ENCODE data around the gene KLF11.

KLF11 gene

DNA sequence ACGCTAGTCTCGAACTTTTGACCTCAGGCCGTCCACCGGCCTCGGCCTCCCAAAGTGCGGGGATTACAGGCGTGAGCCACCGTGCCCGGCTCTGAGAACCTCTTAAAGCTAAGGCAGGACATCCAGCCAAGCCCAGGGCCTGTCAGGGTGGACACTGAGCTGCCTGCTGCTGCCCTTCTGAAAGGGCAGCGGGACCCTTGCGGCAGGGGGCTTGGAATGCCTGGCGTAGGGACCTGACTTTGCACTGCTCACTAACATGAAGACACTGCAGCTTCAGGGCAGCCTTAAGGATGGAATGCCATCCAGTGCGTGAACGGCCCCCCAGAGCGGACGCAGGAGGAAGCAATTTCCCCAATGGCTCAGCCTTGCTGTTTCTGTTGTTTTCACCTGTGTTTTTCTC lies 27.8 kb downstream of the KLF11 start:
- TF ChIP-seq POLR2AphosphoS5 (IDR thresholded peaks at IDR 0.05; ENCODE audit: borderline replicate concordance, low read depth, low read length) (no peak), FOXP2 (optimal IDR thresholded peaks at IDR 0.05; ENCODE audit: control extremely low read depth, extremely low read length, insufficient read depth) (no peak), EZH2 (IDR thresholded peaks at IDR 0.05) (no peak)
- H3K36me3 ChIP-seq (ENCODE audit: insufficient read depth, low read length), result no peaks in the 10 kb centered on the region
- H3K9ac ChIP-seq (ENCODE audit: insufficient read length), result no peak overlapping the region

DNA sequence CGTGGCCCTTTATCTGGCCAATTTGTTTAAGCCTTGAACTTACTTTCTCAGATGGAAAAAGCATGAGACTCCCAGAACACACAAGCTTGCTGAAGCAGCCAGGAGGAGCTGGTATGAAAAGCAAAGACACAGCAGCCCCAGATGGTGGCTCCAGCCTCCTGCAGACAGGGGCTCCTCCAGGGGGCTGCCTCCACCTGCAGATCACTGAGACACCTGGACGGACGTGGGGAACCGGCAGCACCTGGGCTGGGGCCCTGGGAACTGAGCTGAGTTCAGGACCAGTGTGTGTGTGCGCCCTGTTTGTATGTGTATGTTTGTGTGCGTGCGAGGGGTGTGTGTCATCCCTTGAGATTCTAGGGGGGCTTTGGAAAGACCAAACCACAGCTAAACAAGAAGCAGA lies 28.2 kb downstream of the KLF11 start:
- no peaks in the 10 kb centered on the region for H3K36me3 ChIP-seq (ENCODE audit: insufficient read depth, low read length)
- no peaks in the 10 kb centered on the region for H3K9me3 ChIP-seq (ENCODE audit: low read depth, low read length)
- TF ChIP-seq FOXP2 (optimal IDR thresholded peaks at IDR 0.05; ENCODE audit: control extremely low read depth, extremely low read length, insufficient read depth) (no peak), EZH2 (IDR thresholded peaks at IDR 0.05) (no peak), POLR2AphosphoS5 (IDR thresholded peaks at IDR 0.05; ENCODE audit: borderline replicate concordance, low read depth, low read length) (no peak)
- DNase-seq (ENCODE audit: low read depth, low spot score), result no peak
- H3K9ac ChIP-seq (ENCODE audit: insufficient read length), result no peak overlapping the region
- no peak overlapping the region for H3K27ac ChIP-seq
- H3K4me3 ChIP-seq, result no peak overlapping the region

More for the DNA sequence above, 27.8 kb downstream of the KLF11 start:
- H3K4me3 ChIP-seq, result no peak overlapping the region
- DNase-seq (ENCODE audit: low read depth, low spot score), result no peak
- H3K9me3 ChIP-seq (ENCODE audit: low read depth, low read length), result no peaks in the 10 kb centered on the region
- H3K27ac ChIP-seq, result no peak overlapping the region

DNA sequence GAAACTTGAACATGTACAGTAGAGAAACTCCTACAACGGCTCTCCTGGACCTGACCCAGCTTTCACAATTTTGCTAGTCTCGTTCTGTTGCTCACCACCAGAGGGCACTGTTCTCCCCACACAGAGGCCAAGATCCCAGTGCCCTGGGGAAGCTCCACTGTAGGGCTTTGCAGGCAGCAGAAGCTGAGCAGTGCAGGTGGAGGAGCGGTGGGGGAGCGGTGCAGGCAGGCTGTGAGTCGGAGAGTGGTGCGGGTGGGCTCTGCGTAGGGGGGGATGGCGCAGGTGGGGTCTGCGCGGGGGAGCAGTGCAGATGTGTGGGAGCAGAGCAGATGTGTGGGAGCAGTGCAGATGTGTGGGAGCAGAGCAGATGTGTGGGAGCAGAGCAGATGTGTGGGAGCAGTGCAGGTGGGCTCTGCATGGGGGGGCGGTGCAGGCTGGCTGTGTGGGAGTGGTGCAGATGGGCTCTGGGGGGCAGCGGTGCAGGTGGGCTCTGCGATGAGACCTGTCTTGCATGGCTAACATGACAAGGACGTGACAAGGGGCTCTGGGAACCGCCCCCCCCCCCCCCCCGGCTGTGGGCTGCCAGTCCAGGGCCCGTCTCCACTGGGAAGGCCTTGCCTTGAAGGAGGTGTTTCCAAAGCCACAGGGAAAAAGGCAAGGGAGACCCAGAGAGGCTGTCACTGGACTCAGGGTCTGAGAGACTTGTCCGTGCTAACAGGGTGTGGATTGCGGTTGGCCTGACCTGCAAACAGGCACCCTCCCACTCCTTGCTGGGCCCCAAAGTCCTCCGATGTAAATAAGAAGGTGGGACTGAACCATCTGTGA lies 29.5 kb downstream of the KLF11 start:
- peak; percentile 66 for DNase-seq (ENCODE audit: low read depth, low spot score)
- TF ChIP-seq POLR2AphosphoS5 (IDR thresholded peaks at IDR 0.05; ENCODE audit: borderline replicate concordance, low read depth, low read length) (no peak), FOXP2 (optimal IDR thresholded peaks at IDR 0.05; ENCODE audit: control extremely low read depth, extremely low read length, insufficient read depth) (no peak), EZH2 (IDR thresholded peaks at IDR 0.05) (no peak)
- H3K4me3 ChIP-seq, result no peak overlapping the region
- no peak overlapping the region for H3K27ac ChIP-seq
- H3K9me3 ChIP-seq (ENCODE audit: low read depth, low read length), result no peaks in the 10 kb centered on the region
- no peak overlapping the region for H3K9ac ChIP-seq (ENCODE audit: insufficient read length)
- H3K36me3 ChIP-seq (ENCODE audit: insufficient read depth, low read length), result no peaks in the 10 kb centered on the region

DNA sequence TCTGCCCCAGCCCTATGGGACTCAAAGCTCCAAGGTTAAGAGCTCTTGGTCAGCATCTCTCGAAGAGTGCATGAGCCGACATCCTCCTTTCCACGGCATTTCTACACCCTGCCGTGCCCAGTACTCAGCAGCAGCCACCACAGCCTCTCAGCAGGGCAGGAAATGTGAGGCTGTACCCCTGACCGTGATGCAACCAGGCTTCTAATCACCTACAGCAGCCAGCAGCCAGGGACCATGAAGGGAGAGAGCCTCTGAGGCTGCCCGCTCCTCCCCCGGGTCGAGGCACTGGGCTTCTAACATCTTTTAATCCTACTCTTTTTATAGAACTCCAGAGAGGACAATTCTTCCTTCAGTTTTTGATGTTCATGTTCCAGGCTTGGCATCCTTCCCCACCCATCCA lies 30.4 kb downstream of the KLF11 start:
- Histone ChIP-seq H3K9ac (ENCODE audit: insufficient read length) (no peak overlapping the region), H3K9me3 (ENCODE audit: low read depth, low read length) (no peaks in the 10 kb centered on the region), H3K27ac (no peak overlapping the region), H3K4me3 (no peak overlapping the region), H3K36me3 (ENCODE audit: insufficient read depth, low read length) (no peaks in the 10 kb centered on the region)
- DNase-seq (ENCODE audit: low read depth, low spot score), result no peak
- TF ChIP-seq EZH2 (IDR thresholded peaks at IDR 0.05) (no peak), FOXP2 (optimal IDR thresholded peaks at IDR 0.05; ENCODE audit: control extremely low read depth, extremely low read length, insufficient read depth) (no peak), POLR2AphosphoS5 (IDR thresholded peaks at IDR 0.05; ENCODE audit: borderline replicate concordance, low read depth, low read length) (no peak)

DNA sequence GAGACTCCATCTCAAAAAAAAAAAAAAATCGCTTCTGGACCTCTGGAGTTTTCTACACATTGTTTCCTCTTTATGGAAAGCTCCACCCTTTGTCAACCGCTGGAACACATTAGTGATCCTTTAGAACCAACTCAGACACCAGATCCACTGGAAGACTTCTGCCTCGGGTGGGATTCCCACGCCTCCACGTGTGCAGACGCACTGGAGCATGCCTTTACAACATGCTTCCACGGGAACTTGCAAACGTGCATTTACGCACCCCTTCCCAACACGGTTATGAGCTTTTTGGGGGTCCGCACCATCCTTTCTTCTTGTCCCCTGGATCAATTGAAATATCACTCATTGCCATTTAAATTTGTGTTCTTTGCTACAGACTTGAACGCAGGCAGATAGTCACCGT lies 31.8 kb downstream of the KLF11 start:
- H3K9ac ChIP-seq (ENCODE audit: insufficient read length), result no peak overlapping the region
- no peak for TF ChIP-seq POLR2AphosphoS5 (IDR thresholded peaks at IDR 0.05; ENCODE audit: borderline replicate concordance, low read depth, low read length)
- TF ChIP-seq FOXP2 (optimal IDR thresholded peaks at IDR 0.05; ENCODE audit: control extremely low read depth, extremely low read length, insufficient read depth), result no peak
- no peak for TF ChIP-seq EZH2 (IDR thresholded peaks at IDR 0.05)
- no peak for DNase-seq (ENCODE audit: low read depth, low spot score)
- no peak overlapping the region for H3K4me3 ChIP-seq
- H3K9me3 ChIP-seq (ENCODE audit: low read depth, low read length), result no peaks in the 10 kb centered on the region
- no peaks in the 10 kb centered on the region for H3K36me3 ChIP-seq (ENCODE audit: insufficient read depth, low read length)
- no peak overlapping the region for H3K27ac ChIP-seq

DNA sequence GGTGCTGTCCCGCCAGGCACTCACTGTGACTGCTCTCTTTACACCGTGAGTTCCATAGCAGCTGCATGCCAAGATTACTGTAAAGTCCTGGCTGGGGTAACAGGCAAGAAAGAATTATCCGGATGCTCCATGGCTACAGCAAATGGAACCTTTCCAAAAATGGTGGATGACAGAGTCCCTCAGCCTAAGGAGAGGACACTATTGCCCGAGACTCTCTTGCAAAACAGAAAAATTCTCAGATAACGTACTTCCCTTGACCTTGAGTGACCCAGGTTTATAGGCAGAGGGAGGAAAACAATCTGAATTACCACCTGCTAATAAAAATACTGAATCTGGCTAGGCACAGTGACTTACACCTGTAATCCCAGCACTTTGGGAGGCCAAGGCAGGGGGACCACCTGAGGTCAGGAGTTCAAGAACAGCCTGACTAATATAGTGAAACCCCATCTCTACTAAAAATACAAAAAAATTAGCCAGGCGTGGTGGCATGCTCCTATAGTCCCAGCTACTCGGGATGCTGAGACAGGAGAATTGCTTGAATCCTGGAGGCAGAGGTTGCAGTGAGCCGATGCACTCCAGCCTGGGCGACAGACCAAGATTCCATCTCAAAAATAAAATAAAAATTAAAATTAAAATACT lies 32.3 kb downstream of the KLF11 start:
- TF ChIP-seq FOXP2 (optimal IDR thresholded peaks at IDR 0.05; ENCODE audit: control extremely low read depth, extremely low read length, insufficient read depth) (no peak), POLR2AphosphoS5 (IDR thresholded peaks at IDR 0.05; ENCODE audit: borderline replicate concordance, low read depth, low read length) (no peak), EZH2 (IDR thresholded peaks at IDR 0.05) (no peak)
- DNase-seq (ENCODE audit: low read depth, low spot score), result no peak
- no peak overlapping the region for H3K27ac ChIP-seq
- no peak overlapping the region for H3K4me3 ChIP-seq
- H3K9ac ChIP-seq (ENCODE audit: insufficient read length), result no peak overlapping the region
- H3K9me3 ChIP-seq (ENCODE audit: low read depth, low read length), result no peaks in the 10 kb centered on the region
- no peaks in the 10 kb centered on the region for H3K36me3 ChIP-seq (ENCODE audit: insufficient read depth, low read length)

DNA sequence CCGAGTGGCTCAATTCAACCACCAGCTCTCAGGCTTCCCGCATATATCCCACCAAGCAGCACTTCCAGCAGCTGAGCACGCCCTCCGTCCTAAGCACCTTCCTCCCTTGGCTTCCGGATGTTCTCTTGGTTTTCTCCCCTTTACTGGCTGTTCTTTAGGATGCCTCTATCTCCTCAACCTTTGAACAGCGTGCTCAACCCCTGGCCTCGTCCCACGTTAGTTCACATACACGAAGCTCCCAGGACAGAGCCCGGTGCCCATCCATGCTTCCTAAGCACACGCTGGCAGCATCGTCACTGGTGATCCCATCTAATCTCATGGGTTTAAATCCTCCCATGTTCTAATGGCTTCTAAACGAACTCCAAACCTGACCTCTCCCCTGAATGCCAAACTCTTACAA lies 33.2 kb downstream of the KLF11 start:
- no peaks in the 10 kb centered on the region for H3K36me3 ChIP-seq (ENCODE audit: insufficient read depth, low read length)
- DNase-seq (ENCODE audit: low read depth, low spot score), result no peak
- no peak overlapping the region for H3K9ac ChIP-seq (ENCODE audit: insufficient read length)
- H3K27ac ChIP-seq, result no peak overlapping the region
- H3K4me3 ChIP-seq, result no peak overlapping the region
- H3K9me3 ChIP-seq (ENCODE audit: low read depth, low read length), result no peaks in the 10 kb centered on the region
- no peak for TF ChIP-seq POLR2AphosphoS5 (IDR thresholded peaks at IDR 0.05; ENCODE audit: borderline replicate concordance, low read depth, low read length)
- TF ChIP-seq FOXP2 (optimal IDR thresholded peaks at IDR 0.05; ENCODE audit: control extremely low read depth, extremely low read length, insufficient read depth), result no peak
- no peak for TF ChIP-seq EZH2 (IDR thresholded peaks at IDR 0.05)

DNA sequence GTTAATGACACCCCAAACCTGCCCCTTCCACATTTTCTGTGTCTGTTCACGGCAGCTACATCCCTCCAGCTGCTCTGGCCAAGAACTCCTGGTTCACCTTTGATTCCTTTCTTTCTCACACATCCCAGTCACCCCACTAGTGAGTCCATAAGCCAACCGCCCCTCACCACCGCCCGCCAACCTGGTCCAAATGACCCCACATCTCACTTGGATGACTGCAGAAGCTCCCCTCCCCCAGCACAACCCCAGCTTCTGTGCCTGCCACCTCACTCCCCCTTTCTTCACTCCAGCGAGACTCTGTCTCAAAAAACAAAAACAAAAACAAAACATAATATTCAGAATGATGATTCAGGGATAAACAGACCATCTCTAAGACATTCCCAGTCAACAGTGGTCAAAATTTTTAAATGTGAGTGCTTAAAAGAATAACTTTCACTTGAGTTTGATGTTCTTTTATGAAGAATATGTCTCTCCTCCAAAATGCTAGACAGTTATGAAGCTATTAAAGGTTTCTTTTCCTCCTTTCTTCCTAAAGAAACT lies 33.7 kb downstream of the KLF11 start:
- no peak for TF ChIP-seq POLR2AphosphoS5 (IDR thresholded peaks at IDR 0.05; ENCODE audit: borderline replicate concordance, low read depth, low read length)
- no peak for TF ChIP-seq FOXP2 (optimal IDR thresholded peaks at IDR 0.05; ENCODE audit: control extremely low read depth, extremely low read length, insufficient read depth)
- TF ChIP-seq EZH2 (IDR thresholded peaks at IDR 0.05), result no peak
- no peak overlapping the region for H3K4me3 ChIP-seq
- H3K9ac ChIP-seq (ENCODE audit: insufficient read length), result no peak overlapping the region
- H3K9me3 ChIP-seq (ENCODE audit: low read depth, low read length), result no peaks in the 10 kb centered on the region
- DNase-seq (ENCODE audit: low read depth, low spot score), result no peak
- H3K27ac ChIP-seq, result no peak overlapping the region
- no peaks in the 10 kb centered on the region for H3K36me3 ChIP-seq (ENCODE audit: insufficient read depth, low read length)

Measured in SK-N-MC (cell line).